ENCODE measurements around the gene HAGHL. TPM values are rescaled to one million over a fixed set of nuclear protein-coding genes. Genes with fewer than 3 reads are reported as not detected.

The HAGHL gene
- total RNA-seq, 1 donor from 2014 or later: 19.1 TPM

DNA sequence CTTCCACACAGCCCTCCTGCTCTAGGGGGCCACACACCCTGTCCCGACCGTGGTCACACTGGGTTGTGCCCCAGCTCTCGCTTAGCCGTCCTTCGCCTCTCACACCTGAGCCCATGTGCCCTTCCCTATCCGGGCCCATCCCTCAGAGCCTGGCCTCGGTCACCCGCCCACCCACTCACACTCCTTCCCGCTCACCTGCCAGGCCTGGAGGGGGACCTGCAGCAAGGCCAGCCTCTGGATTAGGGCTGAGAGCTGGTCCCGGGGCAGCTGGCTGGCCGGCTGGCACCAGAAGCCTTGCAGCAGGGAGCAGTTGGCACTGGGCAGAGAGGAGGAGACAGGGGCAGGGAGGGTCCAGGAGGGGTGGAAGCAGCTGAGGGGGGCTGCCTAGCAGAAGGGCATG is 51.5 kb downstream of the HAGHL start:
- H3K36me3 Mint-ChIP-seq (ENCODE audit: low read depth): no peaks in the 10 kb centered on the region
- intact Hi-C loops (cut with micrococcal nuclease): no loop called here
- no peaks in the 10 kb centered on the region for H3K4me1 Mint-ChIP-seq (ENCODE audit: low read depth)
- H3K9me3 Mint-ChIP-seq: no peaks in the 10 kb centered on the region
- H3K27ac Mint-ChIP-seq: no peak overlapping the region
- H3K4me3 Mint-ChIP-seq: no peak overlapping the region
- no peak for DNase-seq (ENCODE audit: low spot score)
- H3K27me3 Mint-ChIP-seq (ENCODE audit: insufficient read depth): no peaks in the 10 kb centered on the region

DNA sequence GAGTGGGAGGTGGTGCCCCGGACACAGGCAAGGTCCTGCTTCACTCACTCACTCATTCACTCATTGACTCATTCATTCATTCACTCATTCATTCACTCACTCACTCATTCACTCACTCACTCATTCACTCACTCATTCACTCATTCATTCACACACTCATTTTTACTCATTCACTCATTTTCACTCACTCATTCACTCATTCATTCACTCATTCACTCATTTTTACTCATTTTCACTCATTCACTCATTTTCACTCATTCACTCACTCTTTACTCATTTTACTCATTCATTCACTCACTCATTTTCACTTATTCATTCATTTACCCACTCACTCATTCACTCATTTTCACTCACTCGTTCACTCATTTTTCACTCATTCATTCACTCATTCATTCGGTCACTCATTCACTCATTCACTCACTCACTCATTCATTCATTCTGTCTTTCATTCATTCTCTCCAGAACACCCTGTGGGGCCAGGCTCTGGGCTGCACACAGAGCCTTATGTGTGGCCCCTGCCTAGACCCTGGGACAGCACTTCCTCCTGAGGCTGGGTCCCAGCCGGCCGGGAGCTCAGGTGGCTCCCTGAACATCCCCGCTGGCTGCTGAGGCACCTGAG is 52.1 kb downstream of the HAGHL start:
- no peaks in the 10 kb centered on the region for H3K4me1 Mint-ChIP-seq (ENCODE audit: low read depth)
- H3K27me3 Mint-ChIP-seq (ENCODE audit: insufficient read depth): no peaks in the 10 kb centered on the region
- no peaks in the 10 kb centered on the region for H3K9me3 Mint-ChIP-seq
- DNase-seq (ENCODE audit: low spot score): no peak
- intact Hi-C loops (cut with micrococcal nuclease): no loop called here
- H3K4me3 Mint-ChIP-seq: no peak overlapping the region
- H3K36me3 Mint-ChIP-seq (ENCODE audit: low read depth): no peaks in the 10 kb centered on the region
- H3K27ac Mint-ChIP-seq: no peak overlapping the region

Other genes with a start within 250 kb of the HAGHL start
- 122 and 124 TPM in 2 replicates for gene CAPN15, start 199.4 kb upstream of the HAGHL start, total RNA-seq
- gene PRR35, start 166.7 kb upstream of the HAGHL start, total RNA-seq: not detected in 2 replicates
- gene NHLRC4, start 160.1 kb upstream of the HAGHL start, total RNA-seq: 1.0 and 1.2 TPM in 2 replicates
- 50.1 and 52.6 TPM in 2 replicates for gene PIGQ, start 157.1 kb upstream of the HAGHL start, total RNA-seq
- 14.0 and 15.2 TPM in 2 replicates for gene RAB40C, start 137.0 kb upstream of the HAGHL start, total RNA-seq
- 0.34 and 0.44 TPM in 2 replicates for gene WFIKKN1, start 96.1 kb upstream of the HAGHL start, total RNA-seq
- gene METTL26, start 90.8 kb upstream of the HAGHL start, total RNA-seq: 141 and 147 TPM in 2 replicates
- 66.5 and 67.6 TPM in 2 replicates for gene MCRIP2, start 85.3 kb upstream of the HAGHL start, total RNA-seq
- 81.2 and 82.3 TPM in 2 replicates for gene WDR90, start 77.7 kb upstream of the HAGHL start, total RNA-seq
- gene RHOT2, start 59.0 kb upstream of the HAGHL start, total RNA-seq: 165 and 177 TPM in 2 replicates
- 0.71 and 1.1 TPM in 2 replicates for gene RHBDL1, start 51.4 kb upstream of the HAGHL start, total RNA-seq
- gene STUB1, start 46.7 kb upstream of the HAGHL start, total RNA-seq: 94.0 and 95.4 TPM in 2 replicates
- gene JMJD8, start 42.8 kb upstream of the HAGHL start, total RNA-seq: 63.4 and 71.4 TPM in 2 replicates
- 21.6 and 22.1 TPM in 2 replicates for gene WDR24, start 36.7 kb upstream of the HAGHL start, total RNA-seq
- 6.3 and 7.6 TPM in 2 replicates for gene FBXL16, start 21.3 kb upstream of the HAGHL start, total RNA-seq
- 21.8 and 29.6 TPM in 2 replicates for gene METRN, start 12.0 kb upstream of the HAGHL start, total RNA-seq
- gene ANTKMT, start 6.0 kb upstream of the HAGHL start, total RNA-seq: 41.3 and 41.6 TPM in 2 replicates
- gene CCDC78, start 663 bp upstream of the HAGHL start, total RNA-seq: 5.8 and 7.8 TPM in 2 replicates
- gene CIAO3, start 13.9 kb downstream of the HAGHL start, total RNA-seq: 41.0 and 43.1 TPM in 2 replicates
- not detected in 2 replicates for gene MSLN, start 33.6 kb downstream of the HAGHL start, total RNA-seq
- 49.4 and 49.9 TPM in 2 replicates for gene RPUSD1, start 61.3 kb downstream of the HAGHL start, total RNA-seq
- gene CHTF18, start 61.5 kb downstream of the HAGHL start, total RNA-seq: 142 and 154 TPM in 2 replicates
- not detected in 2 replicates for gene GNG13, start 73.6 kb downstream of the HAGHL start, total RNA-seq
- 6.8 and 10.4 TPM in 2 replicates for gene LMF1, start 243.9 kb downstream of the HAGHL start, total RNA-seq

All from activated T-helper 1 cell treated with anti-CD3 and anti-CD28 coated beads, Interleukin-12 subunit alpha, Interleukin-12 subunit beta, Interleukin-2, Interleukin-4 antibody, amounts not matched to agents 30 ng/mL and 10 ng/mL and 1 ng/mL, durations not matched to agents 14 hours and 24 hours and 36 hours (primary cell).